CD14-positive monocyte (primary cell): ENCODE measurements around the gene CHRM2. TPM values are rescaled to one million over a fixed set of nuclear protein-coding genes. Genes with fewer than 3 reads are reported as not detected.

Experiments
- DNase-seq, 3 donors: peaks; one replicate each; pipeline ENCODE4 v3.0.0-alpha.2; 2011 to 2022
- H2AFZ ChIP-seq: 2 replicates; pipeline ENCODE4 v1.6.0; 2012; ENCODE audit warnings: mild to moderate bottlenecking, low read depth, low read length, inconsistent platforms; ENCODE audit not compliant: insufficient read depth, poor library complexity, severe bottlenecking
- H3K27ac ChIP-seq, 2 donors: 1 replicate in 1 of 2; 2 replicates in 1 of 2; pipeline ENCODE4 v1.5.1; 2012 to 2013; ENCODE audit warnings: low read length in 2 of 2, control low read depth in 1 of 2, inconsistent platforms in 1 of 2, low read depth in 1 of 2, mild to moderate bottlenecking in 1 of 2
- H3K27me3 ChIP-seq, 2 donors: one replicate each; pipeline versions ENCODE4 v1.6.0 to v1.6.1; 2011 to 2013; ENCODE audit warnings: low read length in 2 of 2; ENCODE audit not compliant: control insufficient read depth in 2 of 2, insufficient read depth in 2 of 2
- H3K36me3 ChIP-seq, 2 donors: replicated peaks in 1 of 2; 1 replicate in 1 of 2; 2 replicates in 1 of 2; pipeline versions ENCODE4 v1.5.1 to v1.6.1; 2012 to 2013; ENCODE audit warnings: low read length in 2 of 2, control low read depth in 1 of 2, inconsistent platforms in 1 of 2, mild to moderate bottlenecking in 1 of 2; ENCODE audit not compliant: insufficient read depth in 2 of 2, control insufficient read depth in 1 of 2
- H3K4me1 ChIP-seq, 2 donors: 1 replicate in 1 of 2; 2 replicates in 1 of 2; pipeline versions ENCODE4 v1.5.1 to v1.6.1; 2012 to 2013; ENCODE audit warnings: low read length in 2 of 2, control low read depth in 1 of 2, inconsistent platforms in 1 of 2, mild to moderate bottlenecking in 1 of 2, moderate library complexity in 1 of 2; ENCODE audit not compliant: insufficient read depth in 2 of 2, control insufficient read depth in 1 of 2
- H3K4me2 ChIP-seq: replicated peaks from 2 replicates; pipeline ENCODE3; 2012; ENCODE audit warnings: low read length, moderate library complexity, mild to moderate bottlenecking; ENCODE audit not compliant: poor library complexity, severe bottlenecking; ENCODE audit errors: extremely low read depth
- H3K4me3 ChIP-seq, 3 experiments: fragments of 200-600 bp in 1 of 3; sonication (generic) in 1 of 3; replicated peaks in 1 of 3; 1 replicate in 2 of 3; 2 replicates in 1 of 3; pipeline ENCODE4 v1.5.1; 2011 to 2013; ENCODE audit warnings: low read length in 3 of 3, mild to moderate bottlenecking in 3 of 3, control low read depth in 2 of 3, low read depth in 2 of 3, inconsistent platforms in 1 of 3, moderate library complexity in 1 of 3
- H3K79me2 ChIP-seq: 2 replicates; pipeline ENCODE4 v1.6.0; 2012; ENCODE audit warnings: mild to moderate bottlenecking, control low read depth, inconsistent platforms, low read length, moderate library complexity; ENCODE audit not compliant: insufficient read depth
- H3K9ac ChIP-seq: 2 replicates; pipeline ENCODE4 v1.6.0; 2017; ENCODE audit warnings: low read length, mild to moderate bottlenecking; ENCODE audit not compliant: insufficient read depth, poor library complexity, severe bottlenecking
- H3K9me3 ChIP-seq, 2 donors: replicated peaks in 1 of 2; 1 replicate in 1 of 2; 2 replicates in 1 of 2; pipeline versions ENCODE4 v1.5.1 to v1.6.1; 2012 to 2013; ENCODE audit warnings: low read length in 2 of 2, control low read depth in 1 of 2; ENCODE audit not compliant: control insufficient read depth in 1 of 2, insufficient read depth in 1 of 2
- H4K20me1 ChIP-seq: 2 replicates; pipeline ENCODE4 v1.6.0; 2012; ENCODE audit warnings: mild to moderate bottlenecking, low read length, control low read depth, moderate library complexity; ENCODE audit not compliant: insufficient read depth
- H3K27ac Mint-ChIP-seq, 7 donors: one replicate each; pipeline ENCODE4 v1.8.0; 2020; ENCODE audit warnings: mild to moderate bottlenecking in 7 of 7, mixed read lengths in 7 of 7, moderate library complexity in 6 of 7, inconsistent platforms in 2 of 7
- H3K27me3 Mint-ChIP-seq, 3 donors: one replicate each; pipeline ENCODE4 v1.8.0; 2021 to 2022; ENCODE audit warnings: low read depth in 3 of 3, mild to moderate bottlenecking in 3 of 3, mixed read lengths in 3 of 3, moderate library complexity in 3 of 3, inconsistent platforms in 1 of 3
- H3K36me3 Mint-ChIP-seq, 2 donors: one replicate each; pipeline ENCODE4 v1.8.0; 2020; ENCODE audit warnings: mixed read lengths in 2 of 2, inconsistent platforms in 1 of 2, mild to moderate bottlenecking in 1 of 2
- H3K4me1 Mint-ChIP-seq: one replicate; pipeline ENCODE4 v1.8.0; 2020; ENCODE audit warnings: mild to moderate bottlenecking, mixed read lengths
- H3K4me3 Mint-ChIP-seq, 2 donors: one replicate each; pipeline ENCODE4 v1.8.0; 2020; ENCODE audit warnings: mild to moderate bottlenecking in 2 of 2, mixed read lengths in 2 of 2, moderate library complexity in 1 of 2
- H3K9me3 Mint-ChIP-seq, 7 donors: one replicate each; pipeline ENCODE4 v1.8.0; 2020 to 2022; ENCODE audit warnings: mixed read lengths in 7 of 7, mild to moderate bottlenecking in 6 of 7, moderate library complexity in 6 of 7, inconsistent platforms in 2 of 7
- WGBS: methylation state at CpG from one replicate; pipeline ENCODE4 v1.1.5; 2013; ENCODE audit warnings: missing lambda C conversion rate; ENCODE audit not compliant: insufficient coverage; 5-methylcytosine and 5-hydroxymethylcytosine counted together
- intact Hi-C, 2 donors: fragments of 100-400 bp; cut with micrococcal nuclease; formaldehyde crosslinking; loops; one replicate each; pipeline versions ENCODE4 v1.15.0 to v1.15.1; 2023
- polyA plus RNA-seq, 3 donors: library from polyadenylated mRNA; depleted of rRNA in 1 of 3; unstranded in 2 of 3; stranded (reverse) in 1 of 3; fragments of 300-500 nt in 2 of 3; fragments of >200 nt in 1 of 3; fragmentation: Illumina TruSeq in 2 of 3; gene quantifications; 1 replicate in 2 of 3; 2 replicates in 1 of 3; pipeline ENCODE4 v1.2.3, GENCODE V29; 2012 to 2021
- TF ChIP-seq, protein P1 (sequence below): fragments of 200-600 bp; IDR thresholded peaks from one replicate; pipeline ENCODE4 v1.8.0; 2022; ENCODE audit warnings: antibody characterized with exemption, mild to moderate bottlenecking

CHRM2 gene
- polyA plus RNA-seq, 3 donors = not detected

DNA sequence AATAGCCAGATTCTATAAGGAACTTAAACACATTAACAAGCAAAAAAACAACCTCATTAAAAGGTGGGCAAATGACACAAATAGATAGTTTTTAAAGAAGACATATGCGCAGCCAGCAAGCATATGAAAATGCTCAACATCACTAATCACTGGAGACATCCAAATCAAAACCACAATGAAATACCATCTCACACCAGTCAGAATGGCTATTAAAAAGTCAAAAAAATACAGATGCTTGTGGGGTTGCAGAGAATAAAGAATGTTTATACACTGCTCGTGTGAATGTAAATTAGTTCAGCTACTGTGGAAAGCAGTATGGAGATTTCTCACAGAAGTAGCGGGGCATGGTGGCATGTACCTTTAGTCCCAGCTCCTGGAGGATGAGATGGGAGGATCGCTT, 164.0 kb downstream of the CHRM2 start:
- Histone ChIP-seq H3K4me1 (no peaks in the 10 kb centered on the region), H3K79me2 (no peaks in the 10 kb centered on the region), H2AFZ (no peak overlapping the region), H3K9me3 (peaks cover 16 to 19% of the 10 kb centered on the region in 2 donors), H3K4me3 (no peak overlapping the region), H3K4me2 (no peak overlapping the region), H3K9ac (no peak overlapping the region), H3K36me3 (no peaks in the 10 kb centered on the region), H3K27me3 (no peaks in the 10 kb centered on the region), H4K20me1 (no peaks in the 10 kb centered on the region), H3K27ac (no peak overlapping the region)
- no peak overlapping the region for H3K4me3 Mint-ChIP-seq
- TF ChIP-seq, protein P1, sequence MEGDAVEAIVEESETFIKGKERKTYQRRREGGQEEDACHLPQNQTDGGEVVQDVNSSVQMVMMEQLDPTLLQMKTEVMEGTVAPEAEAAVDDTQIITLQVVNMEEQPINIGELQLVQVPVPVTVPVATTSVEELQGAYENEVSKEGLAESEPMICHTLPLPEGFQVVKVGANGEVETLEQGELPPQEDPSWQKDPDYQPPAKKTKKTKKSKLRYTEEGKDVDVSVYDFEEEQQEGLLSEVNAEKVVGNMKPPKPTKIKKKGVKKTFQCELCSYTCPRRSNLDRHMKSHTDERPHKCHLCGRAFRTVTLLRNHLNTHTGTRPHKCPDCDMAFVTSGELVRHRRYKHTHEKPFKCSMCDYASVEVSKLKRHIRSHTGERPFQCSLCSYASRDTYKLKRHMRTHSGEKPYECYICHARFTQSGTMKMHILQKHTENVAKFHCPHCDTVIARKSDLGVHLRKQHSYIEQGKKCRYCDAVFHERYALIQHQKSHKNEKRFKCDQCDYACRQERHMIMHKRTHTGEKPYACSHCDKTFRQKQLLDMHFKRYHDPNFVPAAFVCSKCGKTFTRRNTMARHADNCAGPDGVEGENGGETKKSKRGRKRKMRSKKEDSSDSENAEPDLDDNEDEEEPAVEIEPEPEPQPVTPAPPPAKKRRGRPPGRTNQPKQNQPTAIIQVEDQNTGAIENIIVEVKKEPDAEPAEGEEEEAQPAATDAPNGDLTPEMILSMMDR = no peak
- H3K9me3 Mint-ChIP-seq = peaks cover 2 to 8% (median 6%) of the 10 kb centered on the region in 7 donors
- H3K27ac Mint-ChIP-seq = no peak overlapping the region
- H3K27me3 Mint-ChIP-seq = no peaks in the 10 kb centered on the region
- intact Hi-C loops = no loop called here
- no peak for DNase-seq
- H3K36me3 Mint-ChIP-seq = no peaks in the 10 kb centered on the region
- no peaks in the 10 kb centered on the region for H3K4me1 Mint-ChIP-seq
- WGBS = 93% methylated on average over 2 of the region's 4 CpGs

DNA sequence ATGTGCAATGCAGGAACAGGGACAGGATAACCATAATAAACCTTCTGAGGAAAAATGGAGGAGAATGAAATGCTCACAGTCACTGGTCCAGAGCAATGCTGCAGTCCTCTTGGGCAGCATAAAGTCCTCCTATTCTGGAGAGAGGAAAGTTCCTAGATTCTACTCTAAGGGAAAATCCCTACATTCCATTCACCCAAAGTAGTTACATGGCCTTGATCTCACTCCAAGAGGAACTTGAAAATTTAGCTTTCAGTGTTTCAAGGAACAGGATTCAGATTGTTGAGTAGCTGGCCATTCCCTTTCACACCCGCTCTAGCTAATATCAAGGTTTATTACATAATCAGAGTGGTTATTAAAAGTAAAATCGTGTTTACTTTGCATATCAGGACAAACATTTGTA, 168.3 kb downstream of the CHRM2 start:
- Mint-ChIP-seq H3K27me3 (no peaks in the 10 kb centered on the region), H3K27ac (no peak overlapping the region), H3K36me3 (no peaks in the 10 kb centered on the region), H3K4me1 (no peaks in the 10 kb centered on the region), H3K4me3 (no peak overlapping the region), H3K9me3 (peaks cover 0 to 9% (median 5%) of the 10 kb centered on the region in 7 donors)
- Histone ChIP-seq H4K20me1 (no peaks in the 10 kb centered on the region), H3K36me3 (no peaks in the 10 kb centered on the region), H3K4me3 (no peak overlapping the region), H3K4me2 (no peak overlapping the region), H3K27ac (no peak overlapping the region), H3K9ac (no peak overlapping the region), H3K4me1 (no peaks in the 10 kb centered on the region), H3K27me3 (no peaks in the 10 kb centered on the region), H2AFZ (no peak overlapping the region), H3K79me2 (no peaks in the 10 kb centered on the region), H3K9me3 (peaks cover 1 to 4% of the 10 kb centered on the region in 2 donors)
- no CpG with 5 or more reads among the region's 2 CpGs for WGBS
- DNase-seq = no peak
- intact Hi-C loops = no loop called here
- TF ChIP-seq, protein P1 = no peak
